ENCODE measurements around the gene NEDD8. TPM values are rescaled to one million over a fixed set of nuclear protein-coding genes. Genes with fewer than 3 reads are reported as not detected.

The NEDD8 gene
- total RNA-seq, 1 experiment from 2014 or later = 178 TPM

DNA sequence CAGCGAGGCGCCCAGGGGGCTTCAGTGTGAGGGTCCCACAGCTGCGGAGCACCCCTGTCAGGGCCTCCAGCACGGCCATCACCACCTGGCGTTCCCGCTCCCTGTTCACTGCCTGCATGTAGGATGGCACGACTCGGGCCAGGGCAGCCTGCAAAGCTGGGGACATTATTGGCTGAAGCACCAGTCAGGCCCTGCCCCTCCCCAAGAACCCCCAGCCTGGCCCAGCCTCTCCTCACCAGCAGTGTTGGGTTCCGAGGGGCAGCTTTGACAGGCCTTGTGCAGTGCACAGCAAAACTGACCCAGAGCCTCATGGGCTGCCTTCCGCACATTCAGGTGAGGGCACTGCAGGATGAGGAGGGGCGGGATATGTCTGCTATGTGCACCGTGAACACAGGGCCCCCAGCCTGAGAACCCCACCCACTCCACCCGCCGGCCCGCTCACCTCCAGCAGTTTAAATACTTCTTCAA, 49.1 kb downstream of the NEDD8 start:
- H3K36me3 ChIP-seq (ENCODE audit: control insufficient read depth in 1 of 2, insufficient read depth in 2 of 2, low read length in 2 of 2) = peaks cover 43 to 60% of the 10 kb centered on the region in 2 experiments; a peak in 3 of 4 replicates
- ATAC-seq (no peak), DNase-seq (ENCODE audit: low read depth, low spot score) (no peak)
- no peak overlapping the region for H3K27ac ChIP-seq (ENCODE audit: low read depth, low read length)
- ChIA-PET POLR2A (interaction anchor here (1.3 kb wide), 1 partner anchor 22 kb away, joined by 3 read pairs; the partner anchor contains the start of gene IRF9), RAD21 (ENCODE audit: low non-redundant PET in 1 of 2, low total read pairs in 2 of 2, uncharacterized antibody in 2 of 2, unreplicated experiment in 2 of 2) (no interaction called here), CTCF (no interaction called here)
- no peaks in the 10 kb centered on the region for H3K9me3 ChIP-seq (ENCODE audit: control insufficient read depth in 1 of 2, insufficient read depth in 1 of 2, low read depth in 1 of 2, low read length in 2 of 2)
- peaks cover 8 to 10% of the 10 kb centered on the region in 2 experiments; a peak in 3 of 4 replicates for H3K4me1 ChIP-seq (ENCODE audit: control insufficient read depth in 1 of 2, insufficient read depth in 2 of 2, low read length in 2 of 2)
- H4K20me1 ChIP-seq (ENCODE audit: insufficient read depth) = no peaks in the 10 kb centered on the region
- intact Hi-C loops (cut with micrococcal nuclease) = no loop called here
- H3K4me3 ChIP-seq (replicated peaks in 1 of 2; ENCODE audit: low read depth in 1 of 2, low read length in 2 of 2) = no peak overlapping the region
- BruUV-seq (replicated peaks) = no TSS peak
- TF ChIP-seq EZH2 (IDR thresholded peaks at IDR 0.05) = no peak
- no peak for TF ChIP-seq ELF1 (IDR thresholded peaks at IDR 0.05; ENCODE audit: borderline replicate concordance, low read depth)
- no peak for TF ChIP-seq RAD21 (IDR thresholded peaks at IDR 0.05; ENCODE audit: low read depth)
- no peak for TF ChIP-seq CBX3 (IDR thresholded peaks at IDR 0.05; ENCODE audit: low read depth)
- TF ChIP-seq FOSL1 (IDR thresholded peaks at IDR 0.05; ENCODE audit: low read depth) = no peak
- TF ChIP-seq EZH2phosphoT487 (IDR thresholded peaks at IDR 0.05; ENCODE audit: borderline replicate concordance) = no peak
- no peak overlapping the region for H3K4me2 ChIP-seq (ENCODE audit: low read length)
- no peaks in the 10 kb centered on the region for H3K9me2 ChIP-seq (ENCODE audit: insufficient read depth)
- H3K9ac ChIP-seq (ENCODE audit: low read length) = no peak overlapping the region
- H3K27me3 ChIP-seq (ENCODE audit: insufficient read depth, low read length) = no peaks in the 10 kb centered on the region
- no peak overlapping the region for H2AFZ ChIP-seq (ENCODE audit: low read depth, low read length, poor library complexity, severe bottlenecking)
- peaks cover 33% of the 10 kb centered on the region for H3K79me2 ChIP-seq (ENCODE audit: insufficient read depth, low read length)

DNA sequence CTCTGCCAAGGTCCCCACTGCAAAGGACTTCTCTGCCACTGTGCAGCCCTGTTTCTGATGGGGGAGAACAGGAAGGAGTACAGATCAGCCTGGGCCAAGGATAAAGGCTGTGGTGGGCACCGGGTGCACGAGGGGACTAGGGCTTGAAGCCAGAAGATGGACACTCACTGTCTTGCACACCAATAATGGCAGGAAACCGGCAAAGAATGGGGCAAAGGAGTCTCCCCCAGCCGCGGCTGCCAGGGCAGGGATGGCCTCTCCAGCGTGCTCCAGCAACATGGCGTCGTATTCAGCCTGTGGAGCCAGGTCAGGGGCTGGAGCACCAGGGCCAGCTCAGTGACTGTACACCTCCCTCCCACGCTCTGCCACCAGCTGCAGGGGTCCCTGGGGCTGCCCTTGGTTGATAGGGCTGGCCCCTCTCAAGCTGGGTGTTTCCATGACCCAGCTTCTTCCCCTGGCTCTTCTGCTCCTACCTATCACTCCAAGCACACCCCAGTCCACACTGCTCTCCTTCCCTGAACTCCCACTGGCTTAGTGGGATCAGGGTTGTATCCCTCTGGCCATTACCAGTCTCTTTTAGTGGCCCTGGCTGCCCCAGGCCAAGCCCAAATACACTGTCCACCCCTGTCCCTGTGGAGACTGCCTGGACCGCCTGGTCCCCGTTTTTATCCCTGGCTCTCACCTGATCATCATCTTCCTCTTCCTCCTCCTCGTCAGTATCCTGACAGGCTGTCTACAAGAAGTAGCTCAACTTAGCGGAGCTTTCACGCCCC, 49.9 kb downstream of the NEDD8 start:
- Histone ChIP-seq H3K4me3 (replicated peaks in 1 of 2; ENCODE audit: low read depth in 1 of 2, low read length in 2 of 2) (no peak overlapping the region), H3K4me2 (ENCODE audit: low read length) (no peak overlapping the region), H3K79me2 (ENCODE audit: insufficient read depth, low read length) (peaks cover 25% of the 10 kb centered on the region; the same call in 1 of the 2 replicates), H3K9ac (ENCODE audit: low read length) (no peak overlapping the region), H3K36me3 (ENCODE audit: control insufficient read depth in 1 of 2, insufficient read depth in 2 of 2, low read length in 2 of 2) (peaks cover 43 to 60% of the 10 kb centered on the region in 2 experiments; a peak in 3 of 4 replicates), H3K9me2 (ENCODE audit: insufficient read depth) (no peaks in the 10 kb centered on the region), H3K4me1 (ENCODE audit: control insufficient read depth in 1 of 2, insufficient read depth in 2 of 2, low read length in 2 of 2) (peaks cover under 1 to 2% of the 10 kb centered on the region in 2 experiments; a peak in 2 of 4 replicates), H3K27me3 (ENCODE audit: insufficient read depth, low read length) (no peaks in the 10 kb centered on the region), H2AFZ (ENCODE audit: low read depth, low read length, poor library complexity, severe bottlenecking) (no peak overlapping the region), H3K27ac (ENCODE audit: low read depth, low read length) (no peak overlapping the region), H3K9me3 (ENCODE audit: control insufficient read depth in 1 of 2, insufficient read depth in 1 of 2, low read depth in 1 of 2, low read length in 2 of 2) (no peaks in the 10 kb centered on the region), H4K20me1 (ENCODE audit: insufficient read depth) (no peaks in the 10 kb centered on the region)
- TF ChIP-seq, protein P1, sequence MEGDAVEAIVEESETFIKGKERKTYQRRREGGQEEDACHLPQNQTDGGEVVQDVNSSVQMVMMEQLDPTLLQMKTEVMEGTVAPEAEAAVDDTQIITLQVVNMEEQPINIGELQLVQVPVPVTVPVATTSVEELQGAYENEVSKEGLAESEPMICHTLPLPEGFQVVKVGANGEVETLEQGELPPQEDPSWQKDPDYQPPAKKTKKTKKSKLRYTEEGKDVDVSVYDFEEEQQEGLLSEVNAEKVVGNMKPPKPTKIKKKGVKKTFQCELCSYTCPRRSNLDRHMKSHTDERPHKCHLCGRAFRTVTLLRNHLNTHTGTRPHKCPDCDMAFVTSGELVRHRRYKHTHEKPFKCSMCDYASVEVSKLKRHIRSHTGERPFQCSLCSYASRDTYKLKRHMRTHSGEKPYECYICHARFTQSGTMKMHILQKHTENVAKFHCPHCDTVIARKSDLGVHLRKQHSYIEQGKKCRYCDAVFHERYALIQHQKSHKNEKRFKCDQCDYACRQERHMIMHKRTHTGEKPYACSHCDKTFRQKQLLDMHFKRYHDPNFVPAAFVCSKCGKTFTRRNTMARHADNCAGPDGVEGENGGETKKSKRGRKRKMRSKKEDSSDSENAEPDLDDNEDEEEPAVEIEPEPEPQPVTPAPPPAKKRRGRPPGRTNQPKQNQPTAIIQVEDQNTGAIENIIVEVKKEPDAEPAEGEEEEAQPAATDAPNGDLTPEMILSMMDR (IDR thresholded peaks at IDR 0.05 in 2 of 3, conservative IDR thresholded peaks at IDR 0.05 in 1 of 3; ENCODE audit: borderline replicate concordance in 1 of 3, insufficient read depth in 1 of 3, low read depth in 2 of 3, low read length in 2 of 3) = no peak
- no peak for TF ChIP-seq CEBPB (IDR thresholded peaks at IDR 0.05; ENCODE audit: low read depth)
- TF ChIP-seq EGR1 (IDR thresholded peaks at IDR 0.05; ENCODE audit: low read depth) = no peak
- TF ChIP-seq, protein P2, sequence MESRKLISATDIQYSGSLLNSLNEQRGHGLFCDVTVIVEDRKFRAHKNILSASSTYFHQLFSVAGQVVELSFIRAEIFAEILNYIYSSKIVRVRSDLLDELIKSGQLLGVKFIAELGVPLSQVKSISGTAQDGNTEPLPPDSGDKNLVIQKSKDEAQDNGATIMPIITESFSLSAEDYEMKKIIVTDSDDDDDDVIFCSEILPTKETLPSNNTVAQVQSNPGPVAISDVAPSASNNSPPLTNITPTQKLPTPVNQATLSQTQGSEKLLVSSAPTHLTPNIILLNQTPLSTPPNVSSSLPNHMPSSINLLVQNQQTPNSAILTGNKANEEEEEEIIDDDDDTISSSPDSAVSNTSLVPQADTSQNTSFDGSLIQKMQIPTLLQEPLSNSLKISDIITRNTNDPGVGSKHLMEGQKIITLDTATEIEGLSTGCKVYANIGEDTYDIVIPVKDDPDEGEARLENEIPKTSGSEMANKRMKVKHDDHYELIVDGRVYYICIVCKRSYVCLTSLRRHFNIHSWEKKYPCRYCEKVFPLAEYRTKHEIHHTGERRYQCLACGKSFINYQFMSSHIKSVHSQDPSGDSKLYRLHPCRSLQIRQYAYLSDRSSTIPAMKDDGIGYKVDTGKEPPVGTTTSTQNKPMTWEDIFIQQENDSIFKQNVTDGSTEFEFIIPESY (IDR thresholded peaks at IDR 0.05; ENCODE audit: extremely low read depth, insufficient replicate concordance, low read length) = no peak
- no peak for TF ChIP-seq EZH2phosphoT487 (IDR thresholded peaks at IDR 0.05; ENCODE audit: borderline replicate concordance)
- TF ChIP-seq CBX3 (IDR thresholded peaks at IDR 0.05; ENCODE audit: low read depth) = no peak
- TF ChIP-seq POLR2AphosphoS5 (IDR thresholded peaks at IDR 0.05; ENCODE audit: low read depth, low read length) = no peak
- no peak for TF ChIP-seq ZFX (IDR thresholded peaks at IDR 0.05)
- TF ChIP-seq RAD21 (IDR thresholded peaks at IDR 0.05; ENCODE audit: low read depth) = no peak
- DNase-seq (ENCODE audit: low read depth, low spot score) (no peak), ATAC-seq (no peak)
- BruUV-seq (replicated peaks) = no TSS peak
- RAD21 ChIA-PET (ENCODE audit: low non-redundant PET in 1 of 2, low total read pairs in 2 of 2, uncharacterized antibody in 2 of 2, unreplicated experiment in 2 of 2) = no interaction called here
- CTCF ChIA-PET = no interaction called here
- POLR2A ChIA-PET = interaction anchor here (1.3 kb wide), 1 partner anchor 21 kb away, joined by 3 read pairs; the partner anchor contains the start of gene IRF9
- intact Hi-C loops (cut with micrococcal nuclease) = no loop called here

Data from HCT116 (cell line).